VCaP (cell line): ENCODE measurements around the gene IPO5.

ENCODE experiments used
- H3K27ac ChIP-seq: fragments of 450-650 bp; 2 replicates; pipeline ENCODE4 v1.5.1; 2017
- TF ChIP-seq, protein P1 (sequence below): fragments of 450-650 bp; conservative IDR thresholded peaks from 2 replicates; pipeline ENCODE4 v1.5.1; 2017; ENCODE audit warnings: mild to moderate bottlenecking, moderate library complexity

IPO5 gene

DNA sequence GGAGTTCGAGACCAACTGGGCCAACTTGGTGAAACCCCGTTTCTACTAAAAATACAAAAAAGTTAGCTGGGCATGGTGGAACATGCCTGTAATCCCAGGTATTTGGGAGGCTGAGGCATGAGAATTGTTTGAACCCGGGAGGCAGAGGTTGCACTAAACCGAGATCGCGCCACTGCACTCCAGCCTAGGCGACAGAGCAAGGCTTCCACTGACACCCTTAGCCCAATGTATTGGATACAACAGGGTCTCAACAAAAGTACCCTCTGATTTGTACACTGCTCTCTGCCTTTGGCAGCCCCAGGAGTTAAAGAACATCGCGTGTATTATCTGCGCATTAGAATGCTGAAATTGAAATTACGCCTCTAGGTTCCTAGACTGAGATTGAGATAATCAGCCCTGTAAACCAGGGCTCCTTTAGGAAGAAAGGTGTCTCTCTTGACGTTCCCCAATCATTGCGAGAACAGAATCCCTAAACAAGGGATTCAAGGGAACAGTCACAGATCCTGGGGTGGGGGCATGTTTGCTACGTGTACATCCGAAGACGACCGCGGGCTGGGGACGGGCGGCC lies 21.9 kb downstream of the IPO5 start:
- peak overlapping the region; percentile 93 for H3K27ac ChIP-seq
- TF ChIP-seq, protein P1, sequence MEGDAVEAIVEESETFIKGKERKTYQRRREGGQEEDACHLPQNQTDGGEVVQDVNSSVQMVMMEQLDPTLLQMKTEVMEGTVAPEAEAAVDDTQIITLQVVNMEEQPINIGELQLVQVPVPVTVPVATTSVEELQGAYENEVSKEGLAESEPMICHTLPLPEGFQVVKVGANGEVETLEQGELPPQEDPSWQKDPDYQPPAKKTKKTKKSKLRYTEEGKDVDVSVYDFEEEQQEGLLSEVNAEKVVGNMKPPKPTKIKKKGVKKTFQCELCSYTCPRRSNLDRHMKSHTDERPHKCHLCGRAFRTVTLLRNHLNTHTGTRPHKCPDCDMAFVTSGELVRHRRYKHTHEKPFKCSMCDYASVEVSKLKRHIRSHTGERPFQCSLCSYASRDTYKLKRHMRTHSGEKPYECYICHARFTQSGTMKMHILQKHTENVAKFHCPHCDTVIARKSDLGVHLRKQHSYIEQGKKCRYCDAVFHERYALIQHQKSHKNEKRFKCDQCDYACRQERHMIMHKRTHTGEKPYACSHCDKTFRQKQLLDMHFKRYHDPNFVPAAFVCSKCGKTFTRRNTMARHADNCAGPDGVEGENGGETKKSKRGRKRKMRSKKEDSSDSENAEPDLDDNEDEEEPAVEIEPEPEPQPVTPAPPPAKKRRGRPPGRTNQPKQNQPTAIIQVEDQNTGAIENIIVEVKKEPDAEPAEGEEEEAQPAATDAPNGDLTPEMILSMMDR = no peak

DNA sequence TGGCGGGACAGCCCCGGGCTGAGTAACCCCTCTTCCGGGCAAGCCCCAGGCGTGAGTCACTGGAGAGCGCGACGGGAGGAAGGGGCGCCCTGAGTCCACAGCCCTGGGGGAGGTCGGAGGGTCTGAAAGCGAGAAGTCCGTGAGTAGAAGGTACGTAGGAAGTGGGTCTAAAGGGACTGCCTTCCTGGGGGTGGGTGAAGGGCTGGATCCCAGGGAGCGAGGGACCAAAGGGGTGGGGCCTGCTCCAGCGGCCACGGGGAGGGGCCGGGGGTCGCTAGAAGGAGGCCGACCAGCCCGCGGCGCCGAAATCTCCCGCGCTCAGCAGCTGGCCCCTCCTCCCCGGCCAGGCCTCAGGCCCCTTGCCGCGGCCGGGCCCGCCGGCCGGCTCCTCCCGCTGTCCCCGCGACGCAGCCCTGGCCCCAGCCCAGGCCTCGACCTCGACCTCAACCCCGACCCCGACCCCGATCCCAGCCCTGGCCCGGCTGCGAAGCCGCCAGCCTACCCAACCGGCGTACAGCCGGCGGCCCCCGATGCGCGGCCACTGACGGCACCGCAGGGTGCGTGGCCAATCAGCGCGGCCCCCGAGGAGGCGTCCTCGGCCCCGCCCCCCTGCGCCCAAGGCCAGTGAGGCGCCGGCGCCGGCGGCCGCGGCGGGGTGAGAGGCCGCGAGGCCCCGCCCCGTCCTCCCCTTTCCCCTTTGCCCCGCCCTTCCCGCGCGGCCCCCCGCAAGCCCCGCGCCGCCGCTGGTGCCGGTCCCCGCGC lies 22.6 kb downstream of the IPO5 start:
- TF ChIP-seq, protein P1 = no peak
- peak overlapping the region; percentile 93 for H3K27ac ChIP-seq

DNA sequence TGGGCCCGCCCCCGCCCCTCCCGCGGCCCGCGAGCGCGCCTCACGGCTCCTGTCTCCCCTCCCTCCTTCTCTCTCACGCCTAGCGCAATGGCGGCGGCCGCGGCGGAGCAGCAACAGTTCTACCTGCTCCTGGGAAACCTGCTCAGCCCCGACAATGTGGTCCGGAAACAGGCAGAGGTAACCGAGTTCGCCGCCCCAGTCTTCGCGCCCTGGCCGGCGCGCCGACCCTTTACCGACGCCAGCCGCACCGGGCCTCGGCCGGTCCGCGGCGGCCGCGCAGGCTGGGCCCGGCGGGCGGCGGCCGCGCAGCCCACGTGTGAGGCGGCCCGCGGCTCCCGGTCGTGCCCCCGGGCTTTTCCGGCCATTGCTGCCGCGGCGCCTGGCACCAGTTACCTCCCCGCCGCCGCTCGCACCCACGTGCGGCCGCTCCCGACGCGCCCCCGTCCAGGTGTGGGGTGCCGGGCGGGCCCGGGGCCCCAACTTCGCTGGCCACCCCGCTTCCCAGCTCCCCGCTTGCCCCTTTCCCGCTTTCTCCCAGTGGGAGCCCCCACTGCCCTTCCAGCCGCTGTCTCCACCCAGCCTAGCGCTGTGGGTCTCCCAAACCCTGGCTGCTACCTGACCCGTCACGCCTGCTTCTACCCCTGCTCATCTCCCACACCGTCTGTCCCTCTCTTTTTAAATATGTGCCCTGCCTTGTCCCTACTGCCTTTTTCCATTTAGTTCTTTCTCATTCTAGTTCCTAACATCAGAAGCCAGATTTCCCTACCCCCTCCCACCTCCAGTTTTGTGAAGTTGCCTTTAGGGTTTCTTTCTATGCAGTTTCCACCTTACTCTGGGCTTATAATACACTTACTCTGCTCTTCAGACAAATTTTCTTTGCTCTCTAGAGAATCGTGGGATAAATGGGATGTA lies 23.4 kb downstream of the IPO5 start:
- TF ChIP-seq, protein P1 = no peak
- peak overlapping the region; percentile 93 for H3K27ac ChIP-seq

DNA sequence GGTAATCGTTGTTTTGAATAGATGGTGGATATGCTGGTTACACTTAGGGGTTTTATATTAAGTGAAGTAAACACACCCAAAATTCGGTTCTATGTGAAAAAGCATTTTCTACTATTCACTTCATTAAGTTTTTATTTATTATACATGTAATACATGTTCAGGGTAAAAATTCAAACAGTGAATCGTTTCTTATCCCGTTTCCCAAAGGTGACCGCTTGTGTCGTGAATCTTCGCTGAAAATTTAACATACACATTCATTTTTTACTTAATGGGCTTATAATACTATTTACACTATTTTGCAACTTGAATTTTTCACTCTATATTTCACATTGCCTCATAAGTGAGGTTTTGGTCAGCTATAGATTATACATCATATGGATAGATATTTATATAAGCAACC lies 24.5 kb downstream of the IPO5 start:
- H3K27ac ChIP-seq = peak overlapping the region; percentile 93
- TF ChIP-seq, protein P1 = no peak

DNA sequence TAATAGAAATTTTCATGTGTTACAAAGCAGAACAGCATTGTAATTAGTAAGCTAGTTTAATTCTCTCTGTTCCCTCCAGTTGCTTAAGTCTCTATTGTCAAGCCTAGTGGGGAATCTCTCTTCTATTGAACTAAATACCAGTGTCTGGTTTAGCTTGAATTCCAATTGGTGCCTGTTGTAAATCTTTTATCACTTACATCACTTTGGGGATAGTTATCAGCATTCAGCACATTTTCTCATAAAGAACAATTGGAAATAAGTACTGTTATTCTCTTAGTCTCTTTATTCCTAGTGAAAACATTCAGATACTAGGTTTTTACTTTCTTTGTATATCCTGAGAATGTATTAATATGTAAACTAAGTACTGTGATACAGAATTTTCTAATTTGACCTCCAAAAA lies 25.2 kb downstream of the IPO5 start:
- TF ChIP-seq, protein P1 = no peak
- H3K27ac ChIP-seq = peak overlapping the region; percentile 93; the same call in 1 of the 2 replicates

DNA sequence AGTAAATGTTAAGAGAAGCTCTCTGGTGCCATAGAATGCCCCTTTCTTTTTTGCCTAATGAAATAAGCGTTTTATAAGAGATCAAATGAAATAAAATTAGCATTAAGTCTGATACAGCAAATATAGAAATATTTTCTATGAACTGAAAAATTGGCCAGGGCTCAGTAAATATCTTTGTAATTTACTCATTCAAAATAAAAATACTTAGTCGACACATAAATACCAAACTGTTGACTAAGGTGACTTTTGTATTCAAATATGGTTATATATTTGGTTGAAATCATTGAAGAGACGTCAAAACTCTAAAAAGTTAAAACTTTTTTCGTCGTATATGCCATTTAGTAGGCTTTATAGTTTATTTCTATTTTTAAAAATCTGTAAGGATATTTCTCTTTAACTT lies 25.6 kb downstream of the IPO5 start:
- TF ChIP-seq, protein P1 = no peak
- H3K27ac ChIP-seq = no peak overlapping the region

DNA sequence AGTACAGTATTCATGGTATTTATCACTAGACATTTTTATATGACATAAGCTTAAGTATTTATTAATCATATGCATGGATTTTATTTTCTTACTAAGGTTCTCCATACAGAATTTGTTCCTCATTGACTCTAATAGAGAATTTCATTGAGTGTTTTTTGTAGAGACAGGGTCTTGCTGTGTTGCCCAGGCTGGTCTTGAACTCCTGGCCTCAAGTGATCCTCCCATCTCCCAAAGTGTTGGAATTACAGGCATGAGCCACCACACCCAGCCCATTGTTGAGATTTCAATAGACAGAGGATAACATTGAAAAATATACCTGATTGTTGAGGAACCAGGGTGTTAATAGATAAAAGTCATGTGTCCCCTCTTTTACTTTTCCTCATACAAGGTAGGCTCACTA lies 26.1 kb downstream of the IPO5 start:
- TF ChIP-seq, protein P1 = no peak
- H3K27ac ChIP-seq = no peak overlapping the region
